ENCODE measurements around the gene DSE. TPM values are rescaled to one million over a fixed set of nuclear protein-coding genes. Genes with fewer than 3 reads are reported as not detected.

The DSE gene
- total RNA-seq, 4 donors from 2014 or later: 27.8 to 42.1 (median 31.5) TPM

DNA sequence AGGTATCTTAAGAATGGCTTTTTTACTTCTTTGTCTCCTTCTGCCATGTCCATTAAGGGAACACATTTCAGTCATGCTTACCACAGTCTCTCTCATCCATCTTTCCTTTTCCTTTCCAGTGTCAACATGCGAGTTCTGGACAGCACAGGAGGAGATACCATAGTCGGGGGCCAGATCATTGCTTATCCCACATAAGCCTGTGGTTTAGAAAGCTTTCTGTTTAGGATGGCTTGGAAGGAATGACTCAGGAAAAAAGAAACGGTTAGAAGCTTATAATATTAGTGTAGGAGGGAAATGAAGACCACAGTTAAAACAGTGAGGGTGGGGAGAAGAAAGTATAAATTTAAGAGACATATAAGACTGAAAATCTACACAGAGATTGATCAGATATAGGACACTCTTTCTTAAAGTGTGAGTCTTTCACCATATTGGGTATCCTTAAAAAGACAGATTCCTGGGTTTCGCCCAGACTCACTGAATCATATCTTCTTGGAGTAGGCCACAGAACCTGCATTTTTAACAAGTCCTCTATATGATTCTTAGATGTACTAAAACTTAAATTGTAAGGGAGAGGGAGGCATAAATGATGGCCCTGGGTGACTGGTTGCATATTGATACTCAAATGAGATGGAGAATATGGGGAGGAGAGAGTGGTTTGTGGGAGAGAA, 36.1 kb downstream of the DSE start:
- Histone ChIP-seq H3K27ac (replicated peaks in 1 of 4) (peak overlapping the region in 1 of 4 donors; percentile 42), H3K4me1 (peaks cover 12 to 41% (median 31%) of the 10 kb centered on the region in 4 donors), H3K27me3 (no peaks in the 10 kb centered on the region), H3K36me3 (no peaks in the 10 kb centered on the region), H3K9me3 (no peaks in the 10 kb centered on the region), H3K4me3 (no peak overlapping the region)
- 62% methylated on average over 4 of the region's 4 CpGs for WGBS
- intact Hi-C loops (cut with DNase I): no loop called here
- no peak for TF ChIP-seq POLR2AphosphoS5 (IDR thresholded peaks at IDR 0.05)
- TF ChIP-seq, protein P1, sequence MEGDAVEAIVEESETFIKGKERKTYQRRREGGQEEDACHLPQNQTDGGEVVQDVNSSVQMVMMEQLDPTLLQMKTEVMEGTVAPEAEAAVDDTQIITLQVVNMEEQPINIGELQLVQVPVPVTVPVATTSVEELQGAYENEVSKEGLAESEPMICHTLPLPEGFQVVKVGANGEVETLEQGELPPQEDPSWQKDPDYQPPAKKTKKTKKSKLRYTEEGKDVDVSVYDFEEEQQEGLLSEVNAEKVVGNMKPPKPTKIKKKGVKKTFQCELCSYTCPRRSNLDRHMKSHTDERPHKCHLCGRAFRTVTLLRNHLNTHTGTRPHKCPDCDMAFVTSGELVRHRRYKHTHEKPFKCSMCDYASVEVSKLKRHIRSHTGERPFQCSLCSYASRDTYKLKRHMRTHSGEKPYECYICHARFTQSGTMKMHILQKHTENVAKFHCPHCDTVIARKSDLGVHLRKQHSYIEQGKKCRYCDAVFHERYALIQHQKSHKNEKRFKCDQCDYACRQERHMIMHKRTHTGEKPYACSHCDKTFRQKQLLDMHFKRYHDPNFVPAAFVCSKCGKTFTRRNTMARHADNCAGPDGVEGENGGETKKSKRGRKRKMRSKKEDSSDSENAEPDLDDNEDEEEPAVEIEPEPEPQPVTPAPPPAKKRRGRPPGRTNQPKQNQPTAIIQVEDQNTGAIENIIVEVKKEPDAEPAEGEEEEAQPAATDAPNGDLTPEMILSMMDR (IDR thresholded peaks at IDR 0.05): no peak
- TF ChIP-seq EP300 (IDR thresholded peaks at IDR 0.05): no peak
- no peak for TF ChIP-seq POLR2A (IDR thresholded peaks at IDR 0.05; ENCODE audit: low read depth)
- DNase-seq (ENCODE audit: extremely low spot score): no peak

DNA sequence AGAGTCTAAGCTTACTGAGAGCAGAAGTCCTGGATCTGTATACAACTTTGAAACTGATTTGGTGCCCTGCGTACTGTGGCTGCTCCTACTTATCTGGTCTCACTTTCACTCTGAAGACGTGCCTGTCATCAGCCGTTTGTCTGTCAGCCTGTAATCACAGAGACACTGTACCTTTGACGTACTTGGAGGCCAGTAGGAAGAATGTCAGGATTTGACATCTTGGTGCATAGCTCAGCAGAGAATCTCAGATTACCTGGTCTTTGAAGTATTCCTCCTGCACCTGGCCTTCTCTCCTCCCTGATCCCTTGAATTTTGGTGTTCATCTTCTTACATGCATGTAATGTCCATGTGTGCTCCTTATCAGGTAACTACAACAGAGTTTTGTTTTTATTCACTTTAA, 37.7 kb downstream of the DSE start:
- no peaks in the 10 kb centered on the region for H3K36me3 ChIP-seq
- H3K27me3 ChIP-seq: no peaks in the 10 kb centered on the region
- no peak overlapping the region for H3K27ac ChIP-seq (replicated peaks in 1 of 4)
- no peak for TF ChIP-seq POLR2A (IDR thresholded peaks at IDR 0.05; ENCODE audit: low read depth)
- TF ChIP-seq, protein P1 (IDR thresholded peaks at IDR 0.05): no peak
- no peak for TF ChIP-seq EP300 (IDR thresholded peaks at IDR 0.05)
- TF ChIP-seq POLR2AphosphoS5 (IDR thresholded peaks at IDR 0.05): no peak
- no peaks in the 10 kb centered on the region for H3K9me3 ChIP-seq
- DNase-seq (ENCODE audit: extremely low spot score): no peak
- H3K4me1 ChIP-seq: peaks cover 18 to 57% (median 43%) of the 10 kb centered on the region in 4 donors
- intact Hi-C loops (cut with DNase I): no loop called here
- 94% methylated on average over 4 of the region's 4 CpGs for WGBS
- H3K4me3 ChIP-seq: no peak overlapping the region

DNA sequence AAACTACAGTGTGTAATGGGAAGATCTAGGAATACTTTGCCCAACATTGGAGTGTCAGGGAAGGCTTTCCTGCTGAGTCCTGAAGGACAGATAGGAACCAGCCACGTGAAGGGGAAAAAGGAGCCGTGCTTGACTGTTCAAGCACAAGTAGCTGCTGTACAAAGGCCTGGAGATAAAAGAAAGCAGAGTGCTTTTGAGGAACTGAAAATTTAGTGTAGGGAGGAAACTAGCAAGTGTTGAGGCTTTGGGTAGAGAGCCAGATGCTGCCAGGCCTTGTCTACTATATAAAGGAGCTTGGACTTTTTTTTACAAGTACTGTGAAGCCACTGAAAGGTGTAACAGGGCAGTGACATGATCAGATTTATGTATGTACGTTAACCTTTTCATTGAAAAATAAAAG, 39.0 kb downstream of the DSE start:
- 85% methylated on average over 3 of the region's 3 CpGs for whole genome bisulfite sequencing
- Histone ChIP-seq H3K4me3 (no peak overlapping the region), H3K27me3 (no peaks in the 10 kb centered on the region), H3K4me1 (peaks cover 18 to 49% (median 41%) of the 10 kb centered on the region in 4 donors), H3K27ac (replicated peaks in 1 of 4) (no peak overlapping the region), H3K9me3 (no peaks in the 10 kb centered on the region), H3K36me3 (peaks cover 0 to 1% (median 0%) of the 10 kb centered on the region in 4 donors)
- DNase-seq (ENCODE audit: extremely low spot score): no peak
- intact Hi-C loops (cut with DNase I): no loop called here
- TF ChIP-seq POLR2A (IDR thresholded peaks at IDR 0.05; ENCODE audit: low read depth): no peak
- no peak for TF ChIP-seq EP300 (IDR thresholded peaks at IDR 0.05)
- no peak for TF ChIP-seq POLR2AphosphoS5 (IDR thresholded peaks at IDR 0.05)
- TF ChIP-seq, protein P1 (IDR thresholded peaks at IDR 0.05): no peak

DNA sequence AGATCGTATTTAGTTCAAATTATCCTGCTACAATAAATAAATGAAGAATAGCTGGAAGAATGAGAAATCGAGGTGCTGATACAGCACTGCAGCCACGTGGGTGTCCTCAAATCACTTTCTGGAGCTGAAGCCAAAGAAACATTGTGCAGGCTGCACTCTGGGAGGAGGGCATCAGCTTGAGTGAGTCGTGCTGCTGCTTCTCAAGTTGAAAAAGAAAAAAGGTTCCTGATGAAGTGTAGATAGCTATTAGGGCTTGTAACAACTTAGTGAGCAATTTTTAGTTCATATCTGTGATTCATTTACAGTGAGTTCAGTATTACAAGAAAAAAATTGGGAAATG, 40.5 kb downstream of the DSE start:
- intact Hi-C loops (cut with DNase I): no loop called here
- H3K9me3 ChIP-seq: no peaks in the 10 kb centered on the region
- no peaks in the 10 kb centered on the region for H3K27me3 ChIP-seq
- H3K4me1 ChIP-seq: peaks cover 18 to 35% (median 29%) of the 10 kb centered on the region in 4 donors
- WGBS: 3% methylated on average over 4 of the region's 4 CpGs
- no peak overlapping the region for H3K4me3 ChIP-seq
- no peak overlapping the region for H3K27ac ChIP-seq (replicated peaks in 1 of 4)
- DNase-seq (ENCODE audit: extremely low spot score): no peak
- H3K36me3 ChIP-seq: peaks cover 0 to 5% (median 0%) of the 10 kb centered on the region in 4 donors
- no peak for TF ChIP-seq EP300 (IDR thresholded peaks at IDR 0.05)
- TF ChIP-seq POLR2AphosphoS5 (IDR thresholded peaks at IDR 0.05): peak in 1 of 2 donors; percentile 15

DNA sequence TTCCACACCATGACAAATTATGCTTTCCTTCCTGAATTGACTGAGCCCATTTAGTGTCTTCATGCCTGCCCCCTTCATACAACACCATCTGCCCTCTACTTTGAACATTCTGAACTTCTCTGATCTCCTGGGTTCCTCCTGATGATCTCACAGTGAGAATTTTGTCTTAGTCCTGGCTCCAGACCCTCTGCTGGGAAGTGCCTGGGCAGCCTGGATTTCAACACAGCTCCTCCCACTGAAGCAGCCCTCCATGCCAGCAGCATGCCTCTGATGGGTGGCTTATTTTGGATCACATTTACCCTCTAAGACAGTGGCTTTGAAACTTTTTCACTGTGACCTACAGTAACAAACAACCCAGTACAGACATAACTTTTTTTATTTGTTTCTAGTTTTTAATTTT, 41.5 kb downstream of the DSE start:
- Histone ChIP-seq H3K36me3 (peaks cover 0 to 5% (median 0%) of the 10 kb centered on the region in 4 donors), H3K4me3 (no peak overlapping the region), H3K27me3 (no peaks in the 10 kb centered on the region), H3K27ac (replicated peaks in 1 of 4) (peak overlapping the region in 1 of 4 donors; percentile 35), H3K9me3 (no peaks in the 10 kb centered on the region), H3K4me1 (peaks cover 18 to 32% (median 27%) of the 10 kb centered on the region in 4 donors)
- no peak for TF ChIP-seq POLR2A (IDR thresholded peaks at IDR 0.05; ENCODE audit: low read depth)
- TF ChIP-seq POLR2AphosphoS5 (IDR thresholded peaks at IDR 0.05): no peak
- TF ChIP-seq, protein P1 (IDR thresholded peaks at IDR 0.05): no peak
- TF ChIP-seq EP300 (IDR thresholded peaks at IDR 0.05): no peak
- intact Hi-C loops (cut with DNase I): no loop called here
- DNase-seq (ENCODE audit: extremely low spot score): no peak
